Measurements from ENCODE around the gene TFR2.

Gene TFR2

DNA sequence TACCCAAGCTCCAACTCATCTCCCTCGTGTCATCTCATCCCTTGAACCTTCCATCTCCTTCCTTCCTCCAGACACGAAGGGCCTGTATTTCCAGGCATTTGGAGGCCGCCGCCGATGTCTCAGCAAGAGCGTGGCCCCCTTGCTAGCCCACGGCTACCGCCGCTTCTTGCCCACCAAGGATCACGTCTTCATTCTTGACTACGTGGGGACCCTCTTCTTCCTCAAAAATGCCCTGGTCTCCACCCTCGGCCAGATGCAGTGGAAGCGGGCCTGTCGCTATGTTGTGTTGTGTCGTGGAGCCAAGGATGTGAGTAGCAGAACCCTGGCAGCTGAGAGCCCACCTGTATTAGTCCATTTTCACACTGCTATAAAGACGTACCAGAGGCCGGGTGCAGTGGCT, 49.8 kb downstream of the TFR2 start:
- no peak overlapping the region for H3K27ac Mint-ChIP-seq (ENCODE audit: low read depth)
- H3K9me3 Mint-ChIP-seq: no peaks in the 10 kb centered on the region
- H3K36me3 Mint-ChIP-seq (ENCODE audit: insufficient read depth): no peaks in the 10 kb centered on the region
- peaks cover 21% of the 10 kb centered on the region for H3K27me3 Mint-ChIP-seq
- no peak for DNase-seq (ENCODE audit: low spot score in 2 of 2)
- no peak for ATAC-seq (replicated peaks; ENCODE audit: extremely low read depth, poor library complexity, severe bottlenecking)
- H3K4me3 Mint-ChIP-seq: no peak overlapping the region
- H3K4me1 Mint-ChIP-seq: peaks cover 2% of the 10 kb centered on the region

DNA sequence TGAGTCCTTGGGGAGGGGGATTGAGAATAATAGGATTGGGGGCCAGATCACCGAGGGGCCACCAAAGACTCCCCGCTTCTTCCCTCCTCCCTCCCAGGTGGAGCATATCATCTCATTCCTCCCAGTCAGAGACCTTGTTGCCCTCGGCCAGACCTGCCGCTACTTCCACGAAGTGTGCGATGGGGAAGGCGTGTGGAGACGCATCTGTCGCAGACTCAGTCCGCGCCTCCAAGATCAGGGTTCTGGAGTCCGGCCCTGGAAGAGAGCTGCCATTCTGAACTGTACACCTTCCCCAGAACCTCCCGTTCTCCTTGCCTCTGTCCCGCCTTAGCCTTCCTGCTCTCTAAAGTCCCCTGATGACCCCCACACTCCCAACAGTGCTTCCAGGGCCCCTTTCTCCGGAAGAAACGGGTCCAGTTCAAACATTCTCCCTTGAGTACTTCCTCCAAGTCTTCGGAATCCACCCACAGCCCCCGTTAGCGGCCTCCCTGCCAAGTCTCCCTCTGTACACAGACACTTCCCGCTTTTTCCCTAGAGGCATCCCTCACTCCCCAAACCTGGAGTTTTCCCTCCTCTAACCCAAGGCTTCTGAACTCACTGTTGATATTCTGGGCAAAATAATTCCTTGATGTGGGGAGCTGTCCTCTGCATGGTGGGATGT, 51.1 kb downstream of the TFR2 start:
- Mint-ChIP-seq H3K27ac (ENCODE audit: low read depth) (no peak overlapping the region), H3K36me3 (ENCODE audit: insufficient read depth) (peaks cover 9% of the 10 kb centered on the region), H3K9me3 (no peaks in the 10 kb centered on the region), H3K4me1 (peaks cover 9% of the 10 kb centered on the region), H3K4me3 (no peak overlapping the region), H3K27me3 (peaks cover 21% of the 10 kb centered on the region)
- no peak for ATAC-seq (replicated peaks; ENCODE audit: extremely low read depth, poor library complexity, severe bottlenecking)
- no peak for DNase-seq (ENCODE audit: low spot score in 2 of 2)

DNA sequence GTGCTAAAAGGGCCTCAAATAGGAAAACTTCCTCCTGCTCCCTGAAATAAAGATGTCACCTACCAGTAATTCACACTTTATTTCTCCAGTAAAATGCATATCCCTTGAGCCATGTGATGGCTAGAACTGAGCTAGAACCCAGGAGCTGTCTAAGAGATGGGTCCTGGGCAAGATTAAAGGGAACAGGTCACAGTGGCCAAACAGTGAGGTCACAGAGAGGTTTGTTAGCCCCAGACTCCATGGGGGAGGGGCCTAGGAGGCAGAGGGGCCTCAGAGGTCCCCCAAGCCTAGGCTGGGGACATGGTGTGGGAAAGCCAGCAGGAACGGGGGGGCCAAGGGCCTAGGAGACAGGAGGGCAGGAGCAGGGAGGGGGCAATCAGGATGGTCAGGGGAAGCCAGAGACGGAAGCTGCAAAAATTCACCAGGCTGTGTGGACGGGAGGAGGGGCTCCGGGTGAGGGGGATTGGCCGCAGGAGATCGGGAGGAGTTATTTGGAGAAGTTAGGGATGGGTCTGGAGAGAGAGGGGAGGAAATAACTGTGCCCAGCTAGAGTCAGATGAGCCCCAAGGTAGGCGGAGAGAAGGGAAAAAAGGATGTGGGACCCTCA, 51.9 kb downstream of the TFR2 start:
- H3K4me1 Mint-ChIP-seq: peaks cover 17% of the 10 kb centered on the region
- peaks cover 10% of the 10 kb centered on the region for H3K36me3 Mint-ChIP-seq (ENCODE audit: insufficient read depth)
- H3K4me3 Mint-ChIP-seq: no peak overlapping the region
- no peak for ATAC-seq (replicated peaks; ENCODE audit: extremely low read depth, poor library complexity, severe bottlenecking)
- no peaks in the 10 kb centered on the region for H3K9me3 Mint-ChIP-seq
- no peak for DNase-seq (ENCODE audit: low spot score in 2 of 2)
- peaks cover 21% of the 10 kb centered on the region for H3K27me3 Mint-ChIP-seq
- no peak overlapping the region for H3K27ac Mint-ChIP-seq (ENCODE audit: low read depth)

GRCh38 chr7:100588438-100588837, 52.9 kb downstream of the TFR2 start:
- no peak for DNase-seq (ENCODE audit: low spot score in 2 of 2)
- H3K4me3 Mint-ChIP-seq: peak overlapping the region; percentile 45
- no peak for ATAC-seq (replicated peaks; ENCODE audit: extremely low read depth, poor library complexity, severe bottlenecking)
- no peak overlapping the region for H3K27ac Mint-ChIP-seq (ENCODE audit: low read depth)
- peaks cover 21% of the 10 kb centered on the region for H3K27me3 Mint-ChIP-seq
- peaks cover 27% of the 10 kb centered on the region for H3K4me1 Mint-ChIP-seq
- H3K36me3 Mint-ChIP-seq (ENCODE audit: insufficient read depth): peaks cover 13% of the 10 kb centered on the region
- no peaks in the 10 kb centered on the region for H3K9me3 Mint-ChIP-seq

DNA sequence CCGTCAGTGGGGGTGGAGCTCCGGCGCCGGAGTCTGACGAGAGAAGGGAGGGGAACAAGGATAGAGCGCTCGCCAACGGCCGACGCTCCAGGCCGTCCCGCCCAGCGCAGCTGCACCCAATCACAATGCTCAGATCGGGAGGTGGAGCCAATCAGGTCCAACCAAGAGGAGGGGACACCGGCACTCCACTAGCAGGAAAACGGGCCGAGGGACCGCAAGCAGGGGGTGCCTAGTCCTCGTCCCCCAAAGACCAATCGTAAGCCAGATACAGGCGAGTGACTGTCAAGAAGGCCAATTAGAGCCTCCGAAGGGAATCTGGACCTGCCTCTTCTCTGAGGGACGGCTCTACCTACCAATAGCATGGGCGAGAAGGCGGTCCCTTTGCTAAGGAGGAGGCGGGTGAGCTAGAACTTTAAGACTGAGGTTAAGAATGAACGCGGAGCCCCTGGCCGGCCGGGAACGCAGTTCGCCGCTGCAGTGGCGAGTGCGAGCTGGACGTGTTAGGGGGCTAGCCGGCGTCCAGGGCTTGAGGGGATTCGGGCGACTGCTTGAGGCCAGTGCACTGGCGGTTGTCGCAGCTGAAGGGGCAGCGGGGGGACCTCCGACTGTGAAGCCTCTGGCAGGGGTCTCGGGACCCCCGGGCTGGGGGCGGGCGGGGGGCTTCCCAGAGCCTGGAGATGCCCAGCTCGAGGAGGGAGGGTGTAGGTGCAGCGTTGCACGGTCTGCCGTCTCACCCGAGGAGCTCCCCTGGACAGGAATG, 54.9 kb downstream of the TFR2 start, which contains the start of gene FBXO24:
Gene FBXO24, plus strand, starts transcription at position 63 of the 760 bp plus-strand sequence. Its CDS starts 298 bp downstream, at position 361.
- Mint-ChIP-seq H3K9me3 (no peaks in the 10 kb centered on the region), H3K4me3 (peak within 1 kb of the TSS; percentile 97), H3K27me3 (peaks cover 13% of the 10 kb centered on the region), H3K4me1 (peaks cover 31% of the 10 kb centered on the region), H3K36me3 (ENCODE audit: insufficient read depth) (peaks cover 18% of the 10 kb centered on the region), H3K27ac (ENCODE audit: low read depth) (peak within 1 kb of the TSS; percentile 97)
- ATAC-seq (replicated peaks; ENCODE audit: extremely low read depth, poor library complexity, severe bottlenecking): peak; percentile 84
- DNase-seq (ENCODE audit: low spot score in 2 of 2): peak; percentile 96 to 99

DNA sequence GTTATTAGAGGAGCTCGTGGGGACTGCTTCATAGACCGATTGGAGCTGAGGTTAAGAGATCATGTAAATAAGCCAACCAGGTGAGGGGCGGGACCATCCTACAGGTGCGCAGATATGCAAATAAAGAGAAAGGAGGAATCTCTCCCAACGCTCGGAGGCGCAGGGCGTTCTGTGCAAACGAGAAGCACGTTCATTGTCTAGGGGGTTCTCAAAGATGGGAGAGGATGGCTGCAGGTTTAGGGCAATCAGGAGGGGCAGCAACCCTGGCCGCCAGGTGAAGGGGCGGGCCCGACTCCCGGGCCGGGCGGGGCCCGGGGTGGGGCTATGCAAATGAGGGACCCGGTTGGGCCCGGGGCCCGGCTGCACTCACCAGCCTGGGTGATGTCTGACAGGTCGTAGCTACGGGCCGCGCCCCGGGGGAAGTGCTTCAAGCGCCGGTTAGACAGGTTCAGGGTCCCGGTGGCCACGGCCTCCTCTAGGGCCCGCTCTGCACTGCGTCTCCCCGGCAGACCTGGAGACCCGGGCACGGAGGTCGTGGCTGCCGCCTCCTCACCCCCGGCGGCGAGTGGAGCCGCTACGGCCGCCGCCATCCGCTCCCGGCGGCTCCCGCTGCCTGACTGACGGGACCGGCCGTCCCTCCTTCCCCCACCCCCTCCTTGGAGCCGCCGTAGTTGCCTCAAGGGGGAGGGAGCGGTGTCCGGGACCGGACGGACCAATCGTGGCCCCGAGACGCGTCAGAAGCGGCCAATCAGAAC, 55.7 kb downstream of the TFR2 start, which contains the start of gene LRCH4:
Gene LRCH4, minus strand, starts transcription at position 619 of the 755 bp plus-strand sequence. Its CDS starts 29 bp downstream, at position 590.
- H3K4me1 Mint-ChIP-seq: peaks cover 31% of the 10 kb centered on the region
- ATAC-seq (replicated peaks; ENCODE audit: extremely low read depth, poor library complexity, severe bottlenecking) (peak; percentile 5), DNase-seq (ENCODE audit: low spot score in 2 of 2) (peak; percentile 31 to 54)
- H3K27me3 Mint-ChIP-seq: peaks cover 10% of the 10 kb centered on the region
- H3K9me3 Mint-ChIP-seq: no peaks in the 10 kb centered on the region
- H3K36me3 Mint-ChIP-seq (ENCODE audit: insufficient read depth): peaks cover 18% of the 10 kb centered on the region
- peak within 1 kb of the TSS; percentile 97 for H3K27ac Mint-ChIP-seq (ENCODE audit: low read depth)
- peak within 1 kb of the TSS; percentile 97 for H3K4me3 Mint-ChIP-seq

DNA sequence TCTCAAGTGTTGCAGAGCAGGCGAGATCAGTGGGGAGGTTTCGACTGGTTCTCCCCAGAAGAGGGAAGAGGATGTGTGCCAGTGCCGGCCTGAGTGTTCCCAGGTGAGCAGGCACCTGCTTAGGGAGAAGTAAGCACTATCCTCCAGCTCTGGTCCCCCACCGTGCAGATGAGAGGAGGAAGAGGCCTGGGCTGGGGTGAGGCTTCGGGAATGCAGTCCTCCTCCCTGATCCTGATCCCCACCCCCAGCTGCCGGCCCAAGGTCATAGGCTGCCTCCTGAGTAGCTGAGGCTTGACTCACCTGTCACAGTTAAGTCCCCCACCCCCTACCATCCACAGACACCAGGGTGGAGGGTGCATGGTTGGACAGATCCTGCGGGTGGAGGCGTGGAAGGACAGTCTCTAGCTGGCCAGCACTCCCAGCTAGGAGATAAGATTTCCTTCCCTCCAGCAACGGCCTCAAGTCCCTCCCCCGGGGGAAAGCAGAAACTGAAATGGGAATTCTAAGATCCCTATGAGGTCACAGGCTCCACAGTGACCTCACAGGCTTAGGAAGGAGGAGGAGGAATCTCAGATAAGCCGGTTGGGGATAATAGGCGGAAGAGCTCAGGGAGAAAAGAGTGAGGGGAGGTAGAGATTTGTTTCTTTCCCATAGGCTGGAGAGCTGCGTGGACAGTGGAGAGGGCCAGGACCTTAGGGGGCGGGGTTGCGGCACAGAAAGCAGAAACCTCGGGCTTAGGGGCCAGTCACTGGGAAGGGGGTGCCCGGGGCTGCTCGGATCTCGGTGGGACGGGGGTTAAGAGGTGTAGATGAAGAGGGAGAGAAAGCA, 56.5 kb downstream of the TFR2 start:
- Mint-ChIP-seq H3K27me3 (peaks cover 3% of the 10 kb centered on the region), H3K9me3 (no peaks in the 10 kb centered on the region), H3K27ac (ENCODE audit: low read depth) (peak overlapping the region; percentile 97), H3K4me1 (peaks cover 31% of the 10 kb centered on the region), H3K36me3 (ENCODE audit: insufficient read depth) (peaks cover 18% of the 10 kb centered on the region), H3K4me3 (peak overlapping the region; percentile 97)
- no peak for DNase-seq (ENCODE audit: low spot score in 2 of 2)
- ATAC-seq (replicated peaks; ENCODE audit: extremely low read depth, poor library complexity, severe bottlenecking): no peak

DNA sequence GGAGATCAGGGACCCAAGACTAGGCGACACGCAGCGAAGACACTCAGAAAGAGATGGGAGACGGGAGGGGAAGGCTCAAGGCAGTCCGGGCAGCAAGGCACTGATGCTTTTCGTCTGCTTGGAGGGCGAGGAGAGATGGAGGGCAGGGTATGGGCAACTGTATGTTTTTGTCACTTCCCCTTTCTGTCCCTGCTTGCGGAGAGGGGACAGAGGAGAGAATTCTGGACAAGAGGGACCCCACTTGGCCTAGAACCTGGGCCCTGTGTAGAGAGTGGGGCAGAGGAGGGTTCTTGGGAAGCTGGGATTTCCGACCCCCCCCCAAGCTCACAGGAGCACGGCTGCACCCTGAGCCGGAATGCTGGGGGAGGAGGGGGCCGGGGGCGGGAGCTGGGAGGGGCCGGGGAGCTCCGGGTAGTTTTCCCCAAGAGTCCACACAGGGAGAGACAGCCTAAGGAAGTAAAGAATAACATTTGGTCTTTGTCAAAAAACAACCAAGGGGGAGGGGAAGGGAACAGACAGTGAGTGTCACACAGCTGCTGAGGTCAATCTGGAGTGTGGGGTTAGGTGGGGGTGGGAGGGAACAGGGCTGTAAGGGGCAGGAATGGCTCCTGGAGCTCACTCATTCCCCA, 57.2 kb downstream of the TFR2 start:
- no peak for ATAC-seq (replicated peaks; ENCODE audit: extremely low read depth, poor library complexity, severe bottlenecking)
- Mint-ChIP-seq H3K9me3 (no peaks in the 10 kb centered on the region), H3K27me3 (no peaks in the 10 kb centered on the region), H3K4me1 (peaks cover 31% of the 10 kb centered on the region), H3K4me3 (peak overlapping the region; percentile 97), H3K36me3 (ENCODE audit: insufficient read depth) (peaks cover 23% of the 10 kb centered on the region), H3K27ac (ENCODE audit: low read depth) (peak overlapping the region; percentile 97)
- DNase-seq (ENCODE audit: low spot score in 2 of 2): no peak

- H3K36me3 Mint-ChIP-seq (ENCODE audit: insufficient read depth): peaks cover 26% of the 10 kb centered on the region
- ATAC-seq (replicated peaks; ENCODE audit: extremely low read depth, poor library complexity, severe bottlenecking): peak; percentile 4
- peak overlapping the region; percentile 97 for H3K4me3 Mint-ChIP-seq
- peak overlapping the region; percentile 97 for H3K27ac Mint-ChIP-seq (ENCODE audit: low read depth)
- H3K27me3 Mint-ChIP-seq: no peaks in the 10 kb centered on the region
- peaks cover 31% of the 10 kb centered on the region for H3K4me1 Mint-ChIP-seq
- peak in 1 of 2 donors; percentile 53 for DNase-seq (ENCODE audit: low spot score in 2 of 2)
- no peaks in the 10 kb centered on the region for H3K9me3 Mint-ChIP-seq
Measured at GRCh38 chr7:100583132-100584053, 58.0 kb downstream of the TFR2 start.

GRCh38 chr7:100582650-100583049, 58.7 kb downstream of the TFR2 start:
- no peaks in the 10 kb centered on the region for H3K9me3 Mint-ChIP-seq
- H3K27me3 Mint-ChIP-seq: no peaks in the 10 kb centered on the region
- ATAC-seq (replicated peaks; ENCODE audit: extremely low read depth, poor library complexity, severe bottlenecking) (no peak), DNase-seq (ENCODE audit: low spot score in 2 of 2) (no peak)
- peak overlapping the region; percentile 97 for H3K27ac Mint-ChIP-seq (ENCODE audit: low read depth)
- peak overlapping the region; percentile 97 for H3K4me3 Mint-ChIP-seq
- H3K4me1 Mint-ChIP-seq: peaks cover 31% of the 10 kb centered on the region
- peaks cover 27% of the 10 kb centered on the region for H3K36me3 Mint-ChIP-seq (ENCODE audit: insufficient read depth)

Measured in central memory CD8-positive, alpha-beta T cell (primary cell).